Effector CD8-positive, alpha-beta T cell (primary cell): ENCODE data around the gene OTOGL.
"Not testable (repeated sequence)": the region's sequence is repeated elsewhere in the genome, so short reads cannot be mapped to it uniquely, and the experiment has no call there.

Experiments used
- DNase-seq: peaks from one replicate; lab custom pipeline; 2025; lab: John Stamatoyannopoulos, UW

OTOGL gene

GRCh38 chr12:80120994-80121393 is 21.7 kb downstream of the OTOGL start:
- no peak for DNase-seq

DNA sequence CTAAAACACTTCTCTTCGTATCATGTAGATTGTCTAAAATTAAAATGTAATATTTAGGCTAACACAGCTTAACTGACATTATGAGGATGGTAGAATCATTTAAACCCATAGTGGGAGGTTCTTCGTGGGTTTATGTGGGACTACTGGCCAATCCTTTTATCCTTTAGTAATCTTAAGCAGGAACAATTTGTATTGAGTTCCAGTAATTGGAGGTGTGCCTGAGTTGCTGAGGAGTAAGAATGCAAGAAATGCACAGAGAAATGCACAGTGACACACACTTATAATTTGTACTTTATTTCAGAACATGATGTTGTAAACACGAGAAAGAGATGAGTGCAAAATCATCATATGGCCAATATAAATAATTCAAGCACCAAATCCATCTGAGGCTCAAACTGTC is 22.3 kb downstream of the OTOGL start:
- DNase-seq, result no peak

GRCh38 chr12:80129895-80130530 is 30.7 kb downstream of the OTOGL start:
- no peak for DNase-seq

DNA sequence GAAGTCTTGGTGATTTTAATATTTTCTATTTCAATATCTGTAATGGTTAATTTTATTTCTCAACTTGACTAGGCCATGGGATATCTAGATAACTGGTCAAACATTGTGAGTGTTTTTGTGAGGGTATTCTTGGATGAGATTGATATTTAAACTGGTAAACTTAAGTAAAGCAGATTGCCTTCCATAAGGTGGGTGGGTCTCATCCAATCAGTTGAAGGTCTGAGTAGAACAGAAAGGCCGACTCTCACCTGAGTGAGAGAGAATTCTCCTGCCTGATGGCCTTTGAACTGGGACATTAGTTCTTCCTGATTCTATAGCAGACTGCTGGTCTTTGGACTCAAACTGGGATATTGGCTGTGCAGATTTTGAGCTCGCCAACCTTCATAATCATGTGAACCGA is 36.3 kb downstream of the OTOGL start:
- DNase-seq, result no peak

DNA sequence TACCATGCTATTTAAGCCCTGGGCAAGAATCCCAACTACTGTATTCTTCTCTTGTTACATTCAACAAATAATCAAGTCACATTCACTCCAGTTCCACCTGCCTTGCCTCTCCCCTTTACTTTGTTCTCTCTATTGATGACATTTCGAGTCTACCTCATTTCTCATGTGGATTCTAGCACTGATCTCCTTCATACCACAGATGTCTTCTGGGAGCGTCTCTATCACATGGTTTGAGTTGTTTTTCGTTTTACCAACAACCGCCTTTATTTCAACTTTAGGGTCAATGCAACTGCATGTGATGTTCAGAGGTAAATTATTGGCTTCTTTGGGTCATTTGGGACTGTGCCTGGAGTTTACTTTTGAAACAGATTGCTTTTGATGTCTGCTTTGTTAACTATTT is 40.7 kb downstream of the OTOGL start:
- DNase-seq, result no peak

GRCh38 chr12:80142640-80143039 is 43.3 kb downstream of the OTOGL start:
- DNase-seq, result no peak

DNA sequence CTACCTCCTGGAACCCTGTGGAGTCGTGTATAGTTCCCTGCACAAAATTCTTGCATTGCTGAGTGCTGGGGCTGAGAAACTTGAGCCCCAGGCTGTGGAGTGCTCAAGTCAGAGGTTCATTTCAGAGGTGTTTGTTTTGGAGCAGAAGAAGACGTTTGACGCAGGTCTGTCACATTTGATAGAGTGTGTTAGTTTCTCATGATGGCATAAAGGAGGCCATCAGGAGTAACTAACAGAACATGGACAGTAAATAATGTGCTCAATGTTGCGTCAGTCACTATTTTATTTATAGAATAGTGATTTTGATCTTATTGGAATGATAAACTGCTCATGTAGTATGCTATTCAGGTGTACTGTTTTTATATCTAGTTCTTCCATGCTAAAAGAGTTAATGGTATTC is 44.2 kb downstream of the OTOGL start:
- DNase-seq, result no peak

DNA sequence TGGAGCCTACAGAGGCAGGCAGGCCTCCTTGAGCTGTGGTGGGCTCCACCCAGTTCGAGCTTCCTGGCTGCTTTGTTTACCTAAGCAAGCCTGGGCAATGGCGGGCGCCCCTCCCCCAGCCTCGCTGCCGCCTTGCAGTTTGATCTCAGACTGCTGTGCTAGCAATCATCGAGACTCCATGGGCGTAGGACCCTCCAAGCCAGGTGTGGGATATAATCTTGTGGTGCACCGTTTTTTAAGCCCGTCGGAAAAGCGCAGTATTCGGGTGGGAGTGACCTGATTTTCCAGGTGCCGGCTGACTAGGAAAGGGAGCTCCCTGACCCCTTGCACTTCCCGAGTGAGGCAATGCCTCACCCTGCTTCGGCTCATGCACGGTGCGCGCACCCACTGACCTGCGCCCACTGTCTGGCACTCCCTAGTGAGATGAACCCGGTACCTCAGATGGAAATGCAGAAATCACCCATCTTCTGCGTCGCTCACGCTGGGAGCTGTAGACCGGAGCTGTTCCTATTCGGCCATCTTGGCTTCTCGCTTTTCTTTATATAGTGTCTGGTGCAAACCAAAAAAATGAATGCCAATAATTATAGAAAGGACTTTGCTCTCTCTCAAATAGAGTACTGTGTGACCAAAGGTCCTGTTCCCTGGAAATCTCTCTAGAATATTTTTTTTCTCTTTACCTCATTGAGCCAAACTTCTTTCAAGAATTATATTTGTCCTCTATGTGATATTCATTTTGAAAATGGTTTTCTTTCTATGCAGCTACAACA is 50.4 kb downstream of the OTOGL start:
- not testable (repeated sequence) for DNase-seq

GRCh38 chr12:80151131-80151530 is 51.8 kb downstream of the OTOGL start:
- no peak for DNase-seq

- no peak for DNase-seq
Measured at GRCh38 chr12:80154261-80154660, 54.9 kb downstream of the OTOGL start.

- no peak for DNase-seq
Measured at GRCh38 chr12:80156306-80156705, 57.0 kb downstream of the OTOGL start.

- DNase-seq, result no peak
Measured at GRCh38 chr12:80157645-80158044, 58.3 kb downstream of the OTOGL start.

DNA sequence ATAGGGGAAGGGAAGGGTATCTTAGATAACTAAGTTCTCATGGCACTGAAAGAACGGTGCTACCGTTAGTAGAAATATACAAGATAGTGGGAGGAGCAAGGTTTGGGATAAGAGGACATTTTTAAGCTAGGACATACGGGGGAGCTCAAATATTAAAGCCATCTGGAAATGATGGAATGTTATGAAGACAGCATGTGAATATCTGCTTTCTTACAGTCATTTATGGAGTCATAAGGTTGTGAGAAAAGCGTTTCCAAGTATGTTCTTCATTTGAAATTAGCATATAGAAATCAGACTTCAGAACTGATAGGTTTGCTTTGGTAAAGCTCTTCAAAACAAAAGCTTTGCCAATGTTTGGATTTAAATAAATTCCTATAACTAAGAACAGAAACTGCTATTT is 62.3 kb downstream of the OTOGL start:
- no peak for DNase-seq

- no peak for DNase-seq
Measured at GRCh38 chr12:80162177-80162576, 62.8 kb downstream of the OTOGL start.

GRCh38 chr12:80165746-80166145 is 66.4 kb downstream of the OTOGL start:
- no peak for DNase-seq

- DNase-seq, result no peak
Measured at GRCh38 chr12:80166751-80167150, 67.4 kb downstream of the OTOGL start.

- no peak for DNase-seq
Measured at GRCh38 chr12:80168936-80169335, 69.6 kb downstream of the OTOGL start.

GRCh38 chr12:80170915-80171314 is 71.6 kb downstream of the OTOGL start:
- no peak for DNase-seq

DNA sequence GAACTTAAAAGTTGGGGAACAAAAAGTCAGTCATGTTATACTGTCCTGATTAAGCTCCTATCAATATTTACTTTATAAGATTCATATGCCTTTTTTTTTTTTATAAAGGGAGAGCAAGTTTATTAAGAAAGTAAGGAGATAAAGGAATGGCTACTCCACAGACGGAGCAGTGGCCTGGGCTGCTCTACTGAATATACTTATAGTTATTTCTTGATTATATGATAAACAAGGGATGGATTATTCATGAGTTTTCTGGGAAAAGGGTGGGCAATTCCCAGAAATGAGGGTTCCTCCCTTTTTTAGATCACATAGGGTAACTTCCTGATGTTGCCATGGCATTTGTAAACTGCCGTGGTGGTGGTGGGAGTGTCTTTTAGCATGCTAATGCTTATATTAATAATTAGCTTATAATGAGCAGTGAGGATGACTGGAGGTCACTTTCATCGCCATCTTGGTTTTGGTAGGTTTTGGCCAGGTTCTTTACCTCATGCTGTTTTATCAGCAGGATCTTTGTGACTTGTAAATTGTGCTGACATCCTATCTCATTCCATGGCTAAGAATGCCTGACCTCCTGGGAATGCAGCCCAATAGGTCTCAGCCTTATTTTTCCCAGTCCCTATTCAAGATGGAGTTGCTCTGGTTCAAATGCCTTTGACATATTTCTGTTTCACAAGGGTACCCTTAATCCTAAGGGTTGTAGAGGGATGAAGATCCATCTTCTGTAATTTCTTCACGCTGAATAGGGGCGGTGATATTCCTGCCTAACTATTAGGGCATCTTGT is 73.9 kb downstream of the OTOGL start:
- no peak for DNase-seq

- no peak for DNase-seq
Measured at GRCh38 chr12:80175307-80175930, 76.1 kb downstream of the OTOGL start.

DNA sequence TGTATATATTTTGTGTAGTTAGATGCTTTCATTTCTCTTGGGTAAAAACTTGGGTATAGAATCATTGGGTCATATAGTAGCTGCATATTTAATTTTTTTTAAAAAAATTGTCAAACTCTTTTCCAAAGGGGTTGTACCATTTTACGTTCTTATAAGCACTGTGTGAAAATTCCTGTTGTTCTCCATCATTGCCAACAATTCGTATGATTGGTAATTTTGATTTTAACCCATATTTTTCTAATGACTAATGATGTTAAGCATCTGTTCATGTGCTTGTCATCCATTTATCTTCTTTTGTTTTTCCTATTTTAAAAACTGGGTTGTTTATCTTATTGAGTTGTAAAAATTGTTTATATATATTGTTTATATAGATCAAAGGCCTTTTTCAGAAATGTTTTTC is 77.4 kb downstream of the OTOGL start:
- DNase-seq, result no peak

DNA sequence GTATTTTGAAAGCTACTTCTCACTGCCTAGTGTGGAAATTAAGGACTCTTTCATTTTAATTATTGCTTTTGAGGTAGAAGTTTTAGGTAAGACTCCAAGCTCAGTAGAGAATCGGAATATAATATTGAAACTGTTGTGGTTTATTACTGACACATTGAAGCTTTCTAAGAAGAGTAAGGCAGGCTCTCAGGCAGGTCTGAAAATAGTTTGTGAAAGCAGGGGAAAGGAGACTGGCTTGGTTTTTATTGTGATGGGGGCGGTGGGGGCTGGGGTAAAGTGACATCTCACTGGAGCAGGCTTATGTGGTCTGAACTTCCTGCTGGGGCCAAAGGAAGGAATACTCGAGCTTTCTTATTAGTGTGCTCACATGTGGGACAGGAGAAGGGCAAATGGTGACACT is 79.5 kb downstream of the OTOGL start:
- DNase-seq, result no peak

DNA sequence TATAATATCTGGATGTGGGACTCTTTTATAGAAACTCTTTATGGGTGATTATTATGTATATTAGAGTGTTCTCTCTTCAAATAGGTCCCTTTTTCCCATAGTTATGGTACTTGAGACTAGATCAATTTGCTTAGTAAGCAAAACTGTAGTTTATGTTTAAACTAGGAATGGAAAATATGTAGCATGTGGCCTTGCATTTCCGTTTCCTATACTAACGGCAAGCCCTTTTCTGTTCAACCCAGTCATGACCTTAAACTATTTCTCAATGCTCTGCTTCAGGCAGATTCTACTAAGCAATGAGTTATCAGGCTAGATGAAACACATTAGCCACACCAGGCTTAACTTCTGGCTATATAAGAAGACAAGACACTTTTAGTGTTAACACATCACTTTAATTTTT is 84.6 kb downstream of the OTOGL start:
- DNase-seq, result no peak
